SIG-M5 (cell line): ENCODE measurements around the gene ADORA3.
A peak's percentile ranks its signal among the peaks of the same experiment; 100 is the strongest.

ENCODE experiments used
- DNase-seq: peaks from one replicate; lab custom pipeline; 2025; lab: John Stamatoyannopoulos, UW

The ADORA3 gene

DNA sequence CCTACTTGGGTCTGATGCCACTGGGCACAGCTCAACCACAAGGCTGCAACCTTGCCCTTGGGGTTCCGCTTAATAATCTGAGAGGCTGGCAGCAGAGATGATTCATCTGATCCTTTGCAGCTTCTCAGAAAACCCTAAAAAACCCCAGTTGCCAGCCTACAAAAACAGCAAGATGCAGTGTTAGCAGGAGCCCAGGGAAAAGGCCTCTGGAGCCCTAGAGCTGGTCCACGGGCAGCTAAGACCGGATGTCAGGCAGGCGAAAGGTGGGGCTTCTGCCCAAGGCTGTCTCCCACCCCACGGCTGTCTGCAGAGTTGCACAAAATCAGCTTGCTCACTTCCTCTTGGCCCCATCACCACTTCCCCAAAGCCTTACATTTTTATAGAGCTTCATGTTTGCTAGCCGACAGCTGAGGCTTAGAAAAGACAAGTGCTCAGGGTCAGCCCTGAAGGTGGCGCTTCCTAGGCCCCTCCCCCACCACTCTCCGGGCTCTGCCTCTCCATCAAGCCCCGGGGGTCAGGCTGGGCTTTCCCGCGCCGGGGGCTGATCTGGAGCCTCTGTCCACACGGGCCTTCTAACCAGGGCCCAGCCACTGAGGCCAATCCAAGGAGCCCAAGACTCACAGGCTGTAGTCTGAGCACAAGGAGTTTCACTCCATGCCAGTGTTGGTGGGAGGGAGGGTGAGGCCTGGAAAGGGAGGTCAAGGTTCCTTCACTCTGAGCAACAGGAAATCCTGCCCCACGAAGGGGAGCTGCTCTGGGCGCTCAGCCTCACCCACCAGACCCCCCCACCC, 4.2 kb upstream of the ADORA3 start:
- peak; percentile 92 for DNase-seq

DNA sequence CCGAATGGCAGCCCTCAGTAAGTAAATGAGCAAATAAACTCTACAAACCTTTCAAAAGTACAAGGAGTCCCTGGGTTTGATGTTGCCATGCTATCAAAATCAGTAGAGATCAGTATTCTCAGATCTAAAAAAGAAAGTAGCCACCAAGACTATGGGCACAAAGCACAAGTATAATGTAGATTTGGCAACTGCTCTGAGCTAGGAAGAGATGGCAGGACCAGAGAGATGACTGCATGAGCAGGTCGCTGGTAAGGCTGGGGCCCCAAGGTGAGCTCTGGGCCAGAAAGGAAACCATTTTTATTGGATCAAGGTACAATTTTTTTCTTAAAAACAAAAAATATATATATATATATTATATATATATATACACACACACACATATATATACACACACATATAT, 3.1 kb upstream of the ADORA3 start:
- DNase-seq: no peak

DNA sequence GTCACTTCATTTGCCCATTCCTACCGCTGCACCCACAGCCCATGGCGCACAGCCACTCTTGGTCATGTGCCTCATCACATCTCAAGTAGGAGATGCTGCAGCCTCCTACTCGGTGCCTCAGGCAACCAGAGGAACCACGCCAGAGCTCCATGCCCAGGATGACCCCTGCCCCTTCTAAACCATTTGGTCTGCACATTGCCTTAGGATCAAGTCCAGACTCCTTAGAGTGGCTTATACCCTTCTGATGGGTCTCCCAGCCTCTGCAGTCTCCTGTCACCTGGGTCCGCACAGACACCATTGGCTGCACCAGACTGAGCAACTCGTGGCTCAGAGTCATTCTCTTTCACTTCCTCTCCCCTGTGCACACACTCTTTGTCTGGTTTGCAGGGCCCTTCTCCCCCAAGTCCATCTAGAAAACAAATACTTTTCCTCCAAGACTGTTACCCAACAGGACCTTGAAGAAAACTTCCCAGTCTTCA, 2.2 kb upstream of the ADORA3 start:
- peak; percentile 21 for DNase-seq

DNA sequence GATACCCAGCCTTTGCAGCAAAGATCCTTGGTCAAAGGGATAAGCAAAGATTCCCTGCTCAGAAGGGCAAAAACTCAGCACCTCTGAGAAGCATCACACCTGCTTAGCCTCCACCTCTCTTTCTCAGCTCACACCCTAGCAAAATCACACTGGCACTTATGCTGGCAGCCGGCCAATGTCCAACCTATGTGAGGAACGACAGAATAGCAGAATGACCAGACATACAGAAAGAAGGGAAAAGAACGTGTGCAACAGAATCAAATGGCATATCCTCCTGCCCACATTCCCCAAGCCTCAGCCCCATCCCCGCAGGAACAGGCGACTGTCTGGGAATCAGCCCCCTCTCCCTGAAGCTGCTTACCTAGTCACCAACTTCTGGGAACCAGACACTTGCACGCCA, 664 bp upstream of the ADORA3 start:
- no peak for DNase-seq

DNA sequence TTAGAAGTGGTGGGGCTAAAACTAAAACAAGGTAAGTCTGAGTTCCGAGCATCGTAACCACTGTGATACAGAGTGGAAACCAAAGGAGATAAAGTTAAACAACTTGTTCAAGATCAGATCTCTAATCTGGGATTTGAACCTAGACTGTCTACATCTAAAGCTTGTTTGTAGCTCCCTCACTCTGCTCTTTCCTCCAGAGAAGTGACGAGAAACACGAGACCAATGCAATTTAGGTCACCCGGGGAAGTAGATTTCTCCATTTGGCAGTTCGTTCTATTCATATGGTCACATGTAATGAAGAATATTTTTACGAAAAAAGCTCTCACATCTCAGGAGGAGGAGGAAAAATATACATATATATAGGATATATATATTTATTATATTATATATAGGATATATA, 1.8 kb downstream of the ADORA3 start:
- no peak for DNase-seq

DNA sequence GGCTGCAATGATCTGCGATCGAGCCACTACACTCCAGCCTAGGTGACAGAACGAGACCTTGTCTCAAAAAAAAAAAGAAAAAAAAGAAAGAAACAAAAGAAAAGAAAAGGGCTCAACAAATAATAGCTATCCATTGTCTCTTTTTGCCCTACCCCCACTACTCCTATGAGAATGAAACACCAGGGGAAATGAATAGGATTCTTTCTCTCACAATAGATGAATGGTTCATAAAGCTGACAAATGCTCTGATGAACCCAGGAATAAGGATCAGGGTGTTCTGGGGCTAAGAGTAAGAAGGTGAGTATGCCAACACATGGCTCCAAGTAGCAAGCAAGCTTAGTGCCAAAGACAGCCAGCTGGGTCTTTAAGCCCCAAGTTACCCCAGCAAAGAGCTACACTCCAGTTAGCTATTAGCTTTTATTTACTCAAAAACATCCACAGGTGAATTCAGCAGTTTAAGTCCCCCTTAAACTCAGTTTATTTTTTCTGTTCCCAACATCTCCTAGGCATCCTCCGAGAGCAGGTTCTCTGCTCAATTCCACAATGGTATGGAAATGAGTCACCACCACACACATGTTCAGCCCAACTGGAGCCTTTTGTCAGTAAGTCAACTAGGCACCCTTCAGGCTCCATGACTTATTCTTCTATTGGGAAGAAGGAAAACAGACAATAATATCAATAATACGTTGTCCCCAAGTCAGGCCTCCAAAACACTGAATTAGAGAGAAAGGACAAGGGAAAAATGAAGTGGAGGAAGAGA, 4.2 kb downstream of the ADORA3 start:
- DNase-seq: no peak

DNA sequence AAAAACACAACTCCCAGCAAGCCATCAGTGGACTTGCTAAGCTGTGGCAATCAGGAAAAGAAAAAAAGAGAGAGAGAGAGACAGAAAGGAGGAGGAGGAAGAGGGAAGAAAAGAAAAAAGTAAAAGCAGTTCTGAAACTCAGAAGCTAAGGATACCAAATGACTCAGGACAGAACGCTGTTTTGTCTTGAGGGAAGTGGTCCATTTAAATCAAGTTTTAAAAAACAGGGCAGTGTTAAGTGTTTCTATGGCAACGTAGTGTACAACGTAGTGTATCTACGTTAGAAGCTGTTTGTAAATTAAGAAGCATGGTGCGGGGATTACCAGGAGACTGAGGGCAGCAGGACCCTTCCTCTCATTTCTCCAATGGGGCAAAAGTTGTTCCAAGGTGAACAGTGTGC, 5.8 kb downstream of the ADORA3 start:
- no peak for DNase-seq

DNA sequence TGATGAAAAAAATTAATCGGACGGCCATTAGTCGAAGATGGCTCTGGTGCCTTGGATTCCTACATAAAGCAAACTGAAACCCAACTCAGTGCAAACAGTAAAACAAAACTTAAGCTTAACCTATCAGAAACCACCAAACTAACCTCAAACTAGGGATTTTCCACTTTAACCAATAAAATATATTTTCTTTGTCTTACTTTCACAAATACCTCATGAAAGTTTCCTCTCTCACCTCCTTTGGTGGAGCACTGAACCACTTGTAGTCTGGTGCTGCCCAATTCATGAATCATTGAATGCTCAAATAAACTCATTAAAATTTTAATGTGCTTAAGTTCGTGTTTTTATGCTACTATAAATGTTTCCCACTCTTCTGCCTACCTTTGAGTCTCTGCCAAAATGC, 7.0 kb downstream of the ADORA3 start:
- no peak for DNase-seq

DNA sequence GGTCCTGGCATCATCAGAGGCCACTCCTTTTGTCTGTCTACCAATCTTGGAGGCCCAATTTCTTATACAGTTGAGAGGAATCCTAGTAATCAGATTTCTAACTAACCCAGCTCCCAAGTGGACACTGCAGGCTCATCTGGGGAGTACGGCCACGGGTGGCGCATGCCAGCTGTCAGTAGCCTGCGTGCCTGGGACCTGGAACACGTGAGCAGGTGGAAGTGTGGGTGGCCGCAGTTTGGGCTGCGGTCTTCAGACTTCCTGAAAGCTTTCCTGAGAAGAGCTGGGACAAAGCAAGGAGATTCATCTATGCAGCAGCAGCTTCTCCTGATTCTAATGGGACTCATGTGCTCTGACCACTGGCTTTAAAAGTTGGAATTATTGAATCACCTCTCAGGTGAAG, 12.4 kb downstream of the ADORA3 start:
- no peak for DNase-seq

DNA sequence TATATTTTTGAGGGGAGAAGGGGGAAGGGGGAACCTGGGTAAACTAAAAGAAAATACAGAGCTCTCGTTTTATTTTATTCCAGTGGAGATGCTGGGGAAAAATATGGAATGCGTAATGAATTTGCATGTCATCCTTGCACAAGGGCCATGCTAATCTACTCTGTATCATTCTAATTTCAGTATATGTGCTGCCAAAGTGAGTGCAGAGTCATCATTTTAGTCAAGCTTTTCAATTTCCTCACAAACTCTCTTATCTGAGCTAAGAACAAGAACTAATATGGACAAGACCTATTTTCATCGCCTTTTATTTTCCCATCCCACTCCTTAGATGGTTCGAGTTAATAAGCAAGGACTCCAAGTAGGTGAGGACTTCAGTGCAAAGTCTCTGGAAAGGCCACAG, 13.2 kb downstream of the ADORA3 start:
- no peak for DNase-seq

DNA sequence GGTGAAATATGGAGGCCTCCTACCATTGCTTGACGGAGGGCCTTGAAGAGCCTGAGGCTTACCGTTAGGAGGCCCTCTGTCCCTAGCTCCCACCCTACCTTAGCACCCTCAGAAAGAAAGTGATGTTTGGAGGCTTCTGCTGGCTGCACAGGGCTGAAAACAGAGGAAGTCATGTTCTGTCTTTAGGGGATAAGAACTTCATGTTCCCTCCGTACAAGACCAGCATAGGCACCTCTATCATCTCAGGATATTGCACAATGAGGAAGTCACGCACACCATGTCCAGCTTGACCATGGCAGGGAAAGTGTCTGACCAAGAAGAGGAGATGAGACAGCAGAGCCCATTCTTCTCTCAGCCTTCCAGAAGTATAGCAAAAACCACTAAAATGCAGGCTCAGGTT, 13.8 kb downstream of the ADORA3 start:
- DNase-seq: no peak

DNA sequence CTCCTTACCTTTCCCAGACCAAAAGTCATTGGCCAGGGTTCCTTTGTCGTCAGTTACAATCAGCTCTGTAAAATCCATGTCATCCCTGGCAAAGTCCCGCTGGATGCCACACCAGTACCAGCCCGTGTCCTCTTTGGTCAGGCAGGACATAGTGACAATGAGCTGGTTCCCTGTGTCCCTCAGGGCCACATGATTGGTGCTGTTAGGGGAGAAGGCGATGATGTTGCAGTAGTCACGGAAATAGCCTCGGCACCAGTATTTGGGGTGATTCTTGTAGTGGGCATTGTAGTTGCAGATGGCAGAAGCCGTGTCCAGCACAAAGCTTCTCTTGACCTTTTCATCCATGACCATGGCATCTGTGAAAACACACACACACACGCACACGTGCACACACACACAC, 14.8 kb downstream of the ADORA3 start:
- DNase-seq: no peak

DNA sequence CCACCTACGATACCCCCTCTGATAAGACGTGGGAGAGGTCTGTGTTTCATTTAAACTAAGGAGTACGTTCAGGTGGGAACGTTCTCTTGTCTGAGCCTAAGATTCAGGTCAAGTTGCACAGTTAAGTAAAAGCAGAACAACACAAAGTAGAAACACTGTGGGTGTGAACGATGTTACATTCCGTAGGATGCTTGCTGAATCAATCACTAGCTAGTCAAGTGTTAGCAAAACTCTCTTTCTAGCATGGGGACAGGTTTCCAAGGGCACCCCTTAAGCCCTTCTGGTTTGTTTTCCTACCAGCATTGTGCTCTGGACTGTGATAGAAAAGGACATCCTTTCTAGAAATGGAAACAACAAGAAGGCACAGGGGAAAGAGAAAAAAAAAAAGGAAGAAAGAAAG, 16.3 kb downstream of the ADORA3 start:
- DNase-seq: no peak

DNA sequence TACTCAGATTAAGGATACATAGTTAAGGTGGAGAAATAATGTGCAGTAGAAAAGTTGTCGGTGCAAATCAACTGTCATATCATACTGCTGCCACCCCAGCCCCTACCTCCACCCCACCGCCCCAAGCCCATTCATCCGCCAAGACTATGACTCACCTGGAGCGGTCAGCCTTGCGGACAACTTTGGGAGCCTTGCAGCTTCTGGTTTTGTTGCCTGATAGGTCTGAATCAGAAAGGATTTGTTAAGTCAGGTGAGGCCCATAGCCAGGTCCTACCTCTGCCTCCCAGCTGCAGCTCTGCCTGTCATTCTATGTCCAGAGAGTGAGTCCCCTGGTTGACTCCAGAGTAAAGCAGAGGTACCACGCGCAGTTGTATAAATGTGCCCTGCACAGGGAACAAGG, 17.0 kb downstream of the ADORA3 start:
- no peak for DNase-seq

DNA sequence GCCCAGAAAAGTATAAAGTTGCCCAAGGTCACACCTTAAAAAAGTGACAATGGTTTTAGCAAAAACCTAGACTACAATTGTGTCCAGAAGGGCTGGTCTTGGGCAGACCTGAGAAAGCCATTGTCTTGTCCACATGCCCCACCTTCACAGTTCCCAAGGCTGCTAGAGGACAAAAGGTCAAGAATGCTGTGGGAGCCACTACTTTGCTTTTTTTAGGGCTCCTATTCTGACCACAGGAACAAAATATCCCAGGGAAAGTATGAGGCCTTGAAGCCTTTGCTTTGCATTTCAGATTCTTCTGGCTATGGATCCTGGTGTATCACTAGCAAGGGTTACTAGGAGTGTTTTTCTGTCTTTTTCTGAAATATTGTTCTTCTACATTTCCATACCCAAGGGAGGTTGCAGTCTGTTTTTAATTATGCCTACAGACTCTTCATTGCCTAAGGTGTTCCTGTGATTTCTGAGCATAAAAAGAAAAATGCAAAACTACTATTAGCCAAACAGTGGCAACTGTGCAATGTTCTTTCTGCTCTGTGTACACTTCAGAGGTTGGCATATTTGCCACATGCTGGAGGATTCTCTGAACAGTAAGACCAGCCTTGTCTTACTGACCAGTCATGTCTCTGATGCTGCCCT, 18.9 kb downstream of the ADORA3 start:
- DNase-seq: no peak

DNA sequence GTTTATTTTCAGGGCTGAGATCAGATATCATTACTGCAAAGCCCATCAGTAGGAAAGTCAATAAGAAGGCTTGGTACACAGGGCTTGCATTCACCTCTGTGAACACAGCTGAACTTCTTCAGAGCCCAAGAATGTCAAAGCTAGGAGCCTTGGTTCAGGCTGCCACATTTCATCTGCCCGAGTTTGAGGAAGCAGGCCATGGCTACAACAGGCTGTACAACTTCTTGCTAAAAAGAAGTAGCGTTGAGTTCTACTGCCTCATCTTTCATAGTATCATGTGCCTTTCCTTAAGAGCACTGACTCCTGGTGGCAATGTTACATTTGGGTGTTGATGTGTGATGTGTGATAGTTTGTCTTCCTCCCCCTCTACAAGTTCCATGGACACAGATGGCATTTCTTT, 19.6 kb downstream of the ADORA3 start:
- no peak for DNase-seq

DNA sequence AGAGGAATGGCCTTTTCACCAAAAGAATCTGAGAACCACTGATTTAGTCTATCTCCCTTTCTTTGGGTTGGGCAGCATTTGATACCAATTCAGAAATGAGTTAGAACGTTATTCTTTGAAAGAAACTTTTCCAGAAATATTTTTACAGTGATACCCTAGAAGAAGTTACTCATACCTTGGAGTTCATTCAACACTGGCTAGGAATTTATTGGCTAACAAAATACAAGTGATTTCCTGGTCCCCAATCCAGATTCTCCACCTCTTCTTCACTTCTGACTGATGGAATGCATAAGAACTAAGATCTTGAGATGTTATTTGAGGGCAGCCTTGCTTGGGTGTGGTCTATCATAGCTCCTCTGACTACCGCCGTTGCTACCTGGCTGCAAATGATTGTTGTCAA, 20.3 kb downstream of the ADORA3 start:
- no peak for DNase-seq

DNA sequence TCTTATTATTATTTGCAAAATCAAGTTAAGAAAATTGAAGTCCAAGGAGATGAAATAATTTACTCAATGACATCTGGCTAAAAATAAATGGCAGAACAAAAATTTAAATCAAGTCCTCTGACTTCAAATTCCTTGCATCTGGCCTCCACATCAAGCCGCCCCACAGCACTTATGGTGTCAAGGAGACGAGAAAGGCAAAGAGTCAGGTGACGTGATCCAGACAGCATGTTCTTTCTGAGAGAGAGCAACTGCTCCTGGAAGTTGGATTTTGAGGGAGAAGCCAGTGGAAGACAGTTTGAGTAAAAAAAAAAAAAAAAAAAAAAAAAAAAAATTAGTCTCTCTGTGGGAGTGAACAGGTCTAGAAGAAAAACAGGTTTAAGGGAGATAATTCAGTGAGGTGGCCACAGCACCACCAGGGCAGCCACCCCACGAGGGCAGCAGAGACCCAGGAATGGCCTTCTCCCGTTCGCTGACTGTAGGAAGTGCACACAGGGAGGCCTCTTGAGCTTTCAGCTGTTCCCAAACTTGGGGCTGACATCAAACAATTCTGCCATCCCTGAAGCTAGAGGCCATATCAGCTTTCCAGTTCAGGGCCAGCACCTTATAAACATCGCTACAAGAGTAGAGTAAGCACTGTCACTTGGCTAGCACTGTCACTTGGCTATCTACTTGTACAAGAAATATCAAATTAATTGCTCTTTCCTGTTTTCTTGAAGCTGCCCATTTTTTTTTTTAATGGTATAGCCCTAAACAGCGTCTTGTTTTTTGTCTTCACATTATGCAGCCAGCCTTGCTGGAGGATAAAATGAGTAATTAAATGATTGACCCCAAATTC, 21.8 kb downstream of the ADORA3 start:
- no peak for DNase-seq

DNA sequence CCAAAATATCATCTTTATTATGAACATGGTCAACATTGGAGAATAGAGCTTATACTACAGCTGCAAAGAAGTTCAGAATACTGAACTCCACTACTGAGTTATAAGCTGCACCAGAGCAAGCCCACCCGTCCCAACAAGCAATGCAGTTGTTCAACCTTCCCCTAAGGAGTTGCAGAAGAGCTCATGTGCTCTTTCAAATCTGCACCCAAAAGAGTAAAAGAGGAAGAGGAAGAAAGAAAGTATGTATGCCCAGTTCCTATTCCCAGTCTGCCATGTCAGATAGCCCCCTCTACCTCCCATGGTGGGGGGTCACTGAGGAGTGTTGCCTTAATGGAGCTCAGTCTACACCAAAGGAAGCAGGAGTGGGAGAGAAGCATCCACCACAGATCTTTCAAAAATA, 22.8 kb downstream of the ADORA3 start:
- DNase-seq: no peak

DNA sequence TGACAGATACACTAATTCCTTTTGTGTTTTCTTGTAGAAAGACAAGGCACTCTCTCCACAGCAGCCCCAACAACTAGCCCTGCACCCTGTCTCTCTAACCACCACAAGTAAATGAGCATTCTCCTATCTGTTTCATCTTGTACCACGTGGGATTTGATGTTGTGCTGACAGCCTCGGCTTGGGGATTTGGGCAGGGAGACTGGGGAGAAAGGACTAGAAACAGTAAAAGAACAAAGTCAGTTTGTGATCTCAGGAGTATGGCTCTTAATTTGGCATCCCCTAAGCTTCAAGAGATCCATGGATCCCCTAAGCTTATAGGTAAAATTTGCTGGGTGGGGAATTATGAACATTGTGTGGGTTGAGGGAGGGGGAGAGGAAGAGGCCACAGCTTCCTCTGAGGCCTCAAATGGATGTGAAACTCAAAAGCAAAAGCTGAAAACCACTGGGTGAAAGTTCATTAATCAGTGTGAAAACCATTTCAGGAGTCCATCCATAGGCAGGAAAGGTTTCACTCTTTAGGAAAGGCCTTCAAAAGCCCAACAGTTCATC, 26.6 kb downstream of the ADORA3 start:
- DNase-seq: no peak

DNA sequence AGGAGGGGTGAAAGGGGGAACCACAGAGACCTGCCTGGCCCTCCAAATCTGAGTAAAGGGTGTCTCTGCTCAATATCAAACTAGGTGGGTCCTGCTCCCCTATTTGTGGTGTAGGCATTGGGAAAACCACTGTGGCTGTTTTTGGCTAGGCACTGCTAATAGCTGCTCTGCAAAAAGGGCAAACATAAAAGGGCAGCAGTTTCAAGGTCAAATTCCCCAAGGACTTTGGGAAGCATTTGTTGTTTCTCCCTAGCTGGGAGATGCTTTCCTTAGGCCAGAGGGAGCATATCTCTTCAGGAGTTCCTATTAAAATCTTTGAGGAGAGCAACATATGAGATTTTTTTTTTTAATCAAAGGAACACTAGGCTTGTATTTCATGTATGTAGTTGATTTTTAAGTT, 27.2 kb downstream of the ADORA3 start:
- no peak for DNase-seq

DNA sequence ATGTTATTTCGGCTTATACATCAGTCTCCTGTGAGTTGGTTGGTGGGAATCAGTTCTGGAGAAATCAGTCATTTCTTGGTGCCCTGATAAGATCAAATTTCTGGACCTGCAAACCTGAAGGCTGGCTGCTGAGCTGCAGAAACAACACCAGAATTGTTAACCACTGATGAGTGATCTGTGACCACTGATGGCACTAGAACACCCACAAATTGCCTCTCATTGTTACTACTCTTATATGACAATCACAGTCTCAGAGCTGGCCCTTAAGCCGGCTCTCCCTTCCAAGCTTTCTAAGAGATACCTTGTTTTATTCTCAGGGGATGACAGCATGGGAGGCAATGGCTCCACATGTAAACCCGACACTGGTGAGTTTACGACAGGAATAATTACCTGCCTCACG, 27.7 kb downstream of the ADORA3 start:
- no peak for DNase-seq
